ENCODE data around the gene CEACAM7. TPM values are rescaled to one million over a fixed set of nuclear protein-coding genes. Genes with fewer than 3 reads are reported as not detected.

The CEACAM7 gene
- total and polyA plus RNA-seq, 10 of the 15 experiments (the other 5 are each of a cell fraction or from before 2014, with no cell fraction given) = not detected

DNA sequence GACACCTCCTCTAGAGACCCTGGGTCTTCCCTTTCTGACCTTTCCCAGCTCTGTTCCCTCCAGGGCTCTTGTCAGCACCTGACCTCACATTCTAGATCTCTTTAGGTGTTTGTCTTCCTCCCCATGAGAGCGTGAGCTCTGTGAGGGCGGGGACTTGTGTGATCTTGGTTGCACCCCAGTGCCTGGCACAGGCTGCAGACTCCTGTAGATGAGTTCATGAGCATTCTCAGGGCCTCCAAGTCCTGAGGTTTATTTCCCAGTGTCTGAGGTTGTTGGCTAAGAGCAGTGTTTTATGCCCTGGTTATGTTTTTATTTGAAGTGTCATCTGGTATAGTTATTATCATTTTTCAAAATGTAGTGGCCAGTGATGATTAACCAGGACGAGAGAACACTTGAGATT is 61.8 kb downstream of the CEACAM7 start (continued):
- TF ChIP-seq, protein P1, sequence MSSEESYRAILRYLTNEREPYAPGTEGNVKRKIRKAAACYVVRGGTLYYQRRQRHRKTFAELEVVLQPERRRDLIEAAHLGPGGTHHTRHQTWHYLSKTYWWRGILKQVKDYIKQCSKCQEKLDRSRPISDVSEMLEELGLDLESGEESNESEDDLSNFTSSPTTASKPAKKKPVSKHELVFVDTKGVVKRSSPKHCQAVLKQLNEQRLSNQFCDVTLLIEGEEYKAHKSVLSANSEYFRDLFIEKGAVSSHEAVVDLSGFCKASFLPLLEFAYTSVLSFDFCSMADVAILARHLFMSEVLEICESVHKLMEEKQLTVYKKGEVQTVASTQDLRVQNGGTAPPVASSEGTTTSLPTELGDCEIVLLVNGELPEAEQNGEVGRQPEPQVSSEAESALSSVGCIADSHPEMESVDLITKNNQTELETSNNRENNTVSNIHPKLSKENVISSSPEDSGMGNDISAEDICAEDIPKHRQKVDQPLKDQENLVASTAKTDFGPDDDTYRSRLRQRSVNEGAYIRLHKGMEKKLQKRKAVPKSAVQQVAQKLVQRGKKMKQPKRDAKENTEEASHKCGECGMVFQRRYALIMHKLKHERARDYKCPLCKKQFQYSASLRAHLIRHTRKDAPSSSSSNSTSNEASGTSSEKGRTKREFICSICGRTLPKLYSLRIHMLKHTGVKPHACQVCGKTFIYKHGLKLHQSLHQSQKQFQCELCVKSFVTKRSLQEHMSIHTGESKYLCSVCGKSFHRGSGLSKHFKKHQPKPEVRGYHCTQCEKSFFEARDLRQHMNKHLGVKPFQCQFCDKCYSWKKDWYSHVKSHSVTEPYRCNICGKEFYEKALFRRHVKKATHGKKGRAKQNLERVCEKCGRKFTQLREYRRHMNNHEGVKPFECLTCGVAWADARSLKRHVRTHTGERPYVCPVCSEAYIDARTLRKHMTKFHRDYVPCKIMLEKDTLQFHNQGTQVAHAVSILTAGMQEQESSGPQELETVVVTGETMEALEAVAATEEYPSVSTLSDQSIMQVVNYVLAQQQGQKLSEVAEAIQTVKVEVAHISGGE (CRISPR knock-in tag; IDR thresholded peaks at IDR 0.05) = no peak
- no peak for TF ChIP-seq CHD4 (IDR thresholded peaks at IDR 0.05)

DNA sequence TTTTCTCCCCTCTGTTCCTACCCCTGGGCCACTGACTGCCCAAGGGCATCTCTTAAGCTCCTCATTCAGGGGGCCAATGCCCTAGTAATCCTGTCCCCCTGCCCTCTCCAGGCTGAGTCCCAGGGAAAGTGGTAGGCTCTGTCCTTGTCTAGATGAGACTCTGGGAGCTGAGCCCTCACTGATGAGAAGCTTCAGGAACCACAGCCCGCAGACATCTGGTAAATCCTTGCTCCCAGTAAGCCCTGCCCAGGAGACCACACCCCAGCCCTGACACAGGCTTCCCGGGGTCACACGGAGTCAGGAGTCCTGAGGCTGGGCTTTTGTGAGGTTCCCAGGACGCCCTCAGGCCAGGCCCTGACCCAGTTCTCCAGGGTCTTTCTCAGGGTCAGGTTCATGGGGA is 63.1 kb downstream of the CEACAM7 start:
- no peak overlapping the region for H3K4me3 ChIP-seq
- in situ Hi-C loops (cut with MboI) (no loop called here), intact Hi-C loops (cut with micrococcal nuclease; ENCODE audit: unreplicated experiment) (no loop called here)
- ChIA-PET POLR2A (no interaction called here), CTCF (interaction anchor here (1.3 kb wide), 1 partner anchor 16 kb away, joined by 6 read pairs; no protein-coding TSS in a partner anchor), SMC1A (ENCODE audit: uncharacterized antibody, unreplicated experiment) (no interaction called here), RAD21 (ENCODE audit: unreplicated experiment) (no interaction called here)
- FAIRE-seq (no peak), ATAC-seq (no peak), DNase-seq (ENCODE audit: low read depth, low spot score) (no peak)
- no peaks in the 10 kb centered on the region for H3K79me2 ChIP-seq (ENCODE audit: control insufficient read depth, insufficient read depth, low read length)
- H4K20me1 ChIP-seq (ENCODE audit: control insufficient read depth, insufficient read depth) = no peaks in the 10 kb centered on the region
- BruUV-seq (replicated peaks) = no TSS peak
- TF ChIP-seq, protein P2, sequence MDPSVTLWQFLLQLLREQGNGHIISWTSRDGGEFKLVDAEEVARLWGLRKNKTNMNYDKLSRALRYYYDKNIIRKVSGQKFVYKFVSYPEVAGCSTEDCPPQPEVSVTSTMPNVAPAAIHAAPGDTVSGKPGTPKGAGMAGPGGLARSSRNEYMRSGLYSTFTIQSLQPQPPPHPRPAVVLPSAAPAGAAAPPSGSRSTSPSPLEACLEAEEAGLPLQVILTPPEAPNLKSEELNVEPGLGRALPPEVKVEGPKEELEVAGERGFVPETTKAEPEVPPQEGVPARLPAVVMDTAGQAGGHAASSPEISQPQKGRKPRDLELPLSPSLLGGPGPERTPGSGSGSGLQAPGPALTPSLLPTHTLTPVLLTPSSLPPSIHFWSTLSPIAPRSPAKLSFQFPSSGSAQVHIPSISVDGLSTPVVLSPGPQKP (IDR thresholded peaks at IDR 0.05; ENCODE audit: low read depth, low read length) = no peak
- TF ChIP-seq POLR2A (IDR thresholded peaks at IDR 0.05; ENCODE audit: low read depth, low read length) (no peak), EP300 (IDR thresholded peaks at IDR 0.05; ENCODE audit: borderline replicate concordance in 1 of 2, control insufficient read depth in 1 of 2, low read depth in 2 of 2, low read length in 2 of 2) (no peak), TARDBP (IDR thresholded peaks at IDR 0.05; ENCODE audit: borderline replicate concordance) (no peak), TAF1 (IDR thresholded peaks at IDR 0.05; ENCODE audit: borderline replicate concordance, low read depth, low read length) (no peak), TBL1XR1 (IDR thresholded peaks at IDR 0.05; ENCODE audit: low read depth, low read length) (no peak), MTA3 (IDR thresholded peaks at IDR 0.05; ENCODE audit: borderline replicate concordance, low read length) (no peak), KDM1A (IDR thresholded peaks at IDR 0.05; ENCODE audit: borderline replicate concordance) (no peak), ZNF622 (IDR thresholded peaks at IDR 0.05) (no peak), MTA2 (IDR thresholded peaks at IDR 0.05; ENCODE audit: low read depth) (no peak), RUNX3 (IDR thresholded peaks at IDR 0.05; ENCODE audit: low read length) (no peak)
- TF ChIP-seq, protein P3, sequence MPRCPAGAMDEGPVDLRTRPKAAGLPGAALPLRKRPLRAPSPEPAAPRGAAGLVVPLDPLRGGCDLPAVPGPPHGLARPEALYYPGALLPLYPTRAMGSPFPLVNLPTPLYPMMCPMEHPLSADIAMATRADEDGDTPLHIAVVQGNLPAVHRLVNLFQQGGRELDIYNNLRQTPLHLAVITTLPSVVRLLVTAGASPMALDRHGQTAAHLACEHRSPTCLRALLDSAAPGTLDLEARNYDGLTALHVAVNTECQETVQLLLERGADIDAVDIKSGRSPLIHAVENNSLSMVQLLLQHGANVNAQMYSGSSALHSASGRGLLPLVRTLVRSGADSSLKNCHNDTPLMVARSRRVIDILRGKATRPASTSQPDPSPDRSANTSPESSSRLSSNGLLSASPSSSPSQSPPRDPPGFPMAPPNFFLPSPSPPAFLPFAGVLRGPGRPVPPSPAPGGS (IDR thresholded peaks at IDR 0.05; ENCODE audit: borderline replicate concordance, insufficient read depth, low read depth, low read length, poor library complexity, severe bottlenecking) = no peak
- TF ChIP-seq, protein P4, sequence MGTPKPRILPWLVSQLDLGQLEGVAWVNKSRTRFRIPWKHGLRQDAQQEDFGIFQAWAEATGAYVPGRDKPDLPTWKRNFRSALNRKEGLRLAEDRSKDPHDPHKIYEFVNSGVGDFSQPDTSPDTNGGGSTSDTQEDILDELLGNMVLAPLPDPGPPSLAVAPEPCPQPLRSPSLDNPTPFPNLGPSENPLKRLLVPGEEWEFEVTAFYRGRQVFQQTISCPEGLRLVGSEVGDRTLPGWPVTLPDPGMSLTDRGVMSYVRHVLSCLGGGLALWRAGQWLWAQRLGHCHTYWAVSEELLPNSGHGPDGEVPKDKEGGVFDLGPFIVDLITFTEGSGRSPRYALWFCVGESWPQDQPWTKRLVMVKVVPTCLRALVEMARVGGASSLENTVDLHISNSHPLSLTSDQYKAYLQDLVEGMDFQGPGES (IDR thresholded peaks at IDR 0.05) = no peak
- no peak overlapping the region for H2AFZ ChIP-seq (ENCODE audit: control insufficient read depth, low read depth, low read length)
- H3K27ac ChIP-seq (ENCODE audit: control insufficient read depth, insufficient read depth) = no peak overlapping the region
- no peak overlapping the region for H3K9ac ChIP-seq (ENCODE audit: control insufficient read depth, insufficient read depth, low read length)
- H3K9me3 ChIP-seq (replicated peaks; ENCODE audit: control insufficient read depth, insufficient read depth, low read length) = no peaks in the 10 kb centered on the region; the same call in 1 of the 3 replicates
- H3K36me3 ChIP-seq (ENCODE audit: control insufficient read depth in 2 of 2, insufficient read depth in 2 of 2, low read length in 1 of 2) = no peaks in the 10 kb centered on the region
- no peaks in the 10 kb centered on the region for H3K4me1 ChIP-seq (ENCODE audit: control insufficient read depth, insufficient read depth, low read length)
- no peak overlapping the region for H3K4me2 ChIP-seq (ENCODE audit: control insufficient read depth, insufficient read depth)
- 8% methylated on average over 4 of the region's 4 CpGs for WGBS (ENCODE audit: insufficient coverage, insufficient replicate concordance, low lambda C conversion rate, missing lambda C conversion rate)
- H3K27me3 ChIP-seq (replicated peaks in 1 of 2; ENCODE audit: control insufficient read depth in 2 of 2, insufficient read depth in 2 of 2, low read length in 1 of 2) = no peaks in the 10 kb centered on the region; a peak in 3 of 4 replicates
